ENCODE measurements around the gene COL3A1.

GRCh38 chr2:188928643-188929042, 45.5 kb upstream of the COL3A1 start:
- TF ChIP-seq POLR2A (IDR thresholded peaks at IDR 0.05), result no peak
- no peak for TF ChIP-seq CTCF (IDR thresholded peaks at IDR 0.05)

All from breast epithelium (tissue), 3 donors.